Heart left ventricle (tissue), 16 donors: ENCODE data around the gene ATP6V0A1. TPM values are rescaled to one million over a fixed set of nuclear protein-coding genes. Genes with fewer than 3 reads are reported as not detected.

Experiments
- ATAC-seq, 4 donors: fragments of 200-7000 bp; cut with Tn5 transposase; one replicate each; pipeline ENCODE4 v1.9.1; 2020 to 2022; ENCODE audit warnings: moderate library complexity in 4 of 4, mild to moderate bottlenecking in 3 of 4, moderate number of reproducible peaks in 1 of 4
- DNase-seq, 5 donors: peaks; one replicate each; pipeline ENCODE4 v3.0.0-alpha.2; 2020
- H3K27ac ChIP-seq, 12 donors: fragments of 200-600 bp; sonication (generic) in 4 of 12; one replicate each; pipeline versions ENCODE4 v1.5.0 to v1.8.0; 2016 to 2022; ENCODE audit warnings: mild to moderate bottlenecking in 2 of 12
- H3K27me3 ChIP-seq, 9 donors: fragments of 200-600 bp; sonication (generic) in 2 of 9; one replicate each; pipeline versions ENCODE4 v1.5.1 to v1.8.0; 2016 to 2022; ENCODE audit warnings: mild to moderate bottlenecking in 3 of 9
- H3K36me3 ChIP-seq, 9 donors: fragments of 200-600 bp; sonication (generic) in 2 of 9; one replicate each; pipeline versions ENCODE4 v1.5.0 to v1.8.0; 2018 to 2022; ENCODE audit warnings: mild to moderate bottlenecking in 2 of 9
- H3K4me1 ChIP-seq, 12 donors: fragments of 200-600 bp; sonication (generic) in 4 of 12; one replicate each; pipeline versions ENCODE4 v1.5.0 to v1.8.0; 2016 to 2022; ENCODE audit warnings: mild to moderate bottlenecking in 3 of 12
- H3K4me3 ChIP-seq, 12 donors: fragments of 200-600 bp; sonication (generic) in 4 of 12; one replicate each; pipeline versions ENCODE4 v1.5.0 to v1.8.0; 2017 to 2022; ENCODE audit warnings: mild to moderate bottlenecking in 9 of 12, moderate library complexity in 4 of 12
- H3K9me3 ChIP-seq, 12 donors: fragments of 200-600 bp; sonication (generic) in 4 of 12; one replicate each; pipeline versions ENCODE4 v1.5.0 to v1.8.0; 2016 to 2022; ENCODE audit warnings: mild to moderate bottlenecking in 1 of 12
- CTCF ChIP-seq, 12 donors: fragments of 200-600 bp; sonication (generic) in 4 of 12; IDR thresholded peaks; one replicate each; pipeline versions ENCODE4 v1.5.0 to v1.8.0; 2018 to 2022; ENCODE audit warnings: antibody characterized with exemption in 12 of 12, mild to moderate bottlenecking in 5 of 12
- POLR2A ChIP-seq, 2 donors: fragments of 450-650 bp; IDR thresholded peaks; one replicate each; pipeline ENCODE4 v1.6.1; 2017; ENCODE audit warnings: antibody characterized with exemption in 2 of 2, mild to moderate bottlenecking in 2 of 2, moderate library complexity in 2 of 2
- WGBS, 4 donors: extraction: QIAGEN DNeasy Blood & Tissue Kit in 2 of 4; methylation state at CpG; one replicate each; pipeline versions ENCODE4 v1.1.5 to v1.1.7; 2013 to 2018; 5-methylcytosine and 5-hydroxymethylcytosine counted together
- intact Hi-C, 10 donors: fragments of 100-400 bp; cut with DNase I; formaldehyde crosslinking; loops; one replicate each; pipeline versions ENCODE4 v1.11.1 to v1.14.2; 2022
- polyA plus RNA-seq, 2 donors: library from polyadenylated mRNA; stranded (reverse); fragments of 200-250 nt; gene quantifications; one replicate each; pipeline ENCODE4 v1.2.3, GENCODE V29; 2013
- total RNA-seq, 9 donors: library from RNA; depleted of rRNA in 2 of 9; stranded (reverse); fragments of >200 nt in 2 of 9; fragmentation: NEBNext Ultra II Directional in 3 of 9; extraction: Animal tissue kit (Norgen Biotek cat#: 25700) in 3 of 9; gene quantifications; one replicate each; pipeline versions ENCODE4 v1.1.0 to v1.2.4, GENCODE V29; 2016 to 2023
- donor health status: ischemic (EF 13 %, LVEDD 7.1; RV severe dilation, severe dysfunction).
- donor health status: healthy with polysubstance abuse.
- donor health status: DM: no; HTN: yes; CAD: no.
- donor health status: DM: no; HTN: no; CAD: no.
- donor health status: ischemic (EF 25% LVEDD 6.9; RV normal size, moderate dysfunction).
- donor health status: ischemic (EF 25% LVEDD 5.7; RV mildly dilated, moderate dysfunction).
- donor health status: healthy.
- donor health status: DM: yes; HTN: yes; CAD: no.
- donor health status: ischemic (EF 35%, LVEDD 5.7; RV mildly dilated, moderate dysfunction).
- donor health status: nonischemic (EF 11% LVEDD 7.7; RV severe dilation, severe dysfunction).
- donor health status: DM: yes; HTN: yes; CAD: no.
- donor health status: PGD.
- donor health status: ischemic (EF 29% LVEDD 5.4; RV normal size, mild dysfunction).
- donor health status: nonischemic (EF 23%, LVEDD 6.1; RV moderate dilation, normal function).

The ATP6V0A1 gene
- total and polyA plus RNA-seq, 11 donors, result 24.3 to 65.9 (median 35.9) TPM

GRCh38 chr17:42547001-42547461 is 88.4 kb downstream of the ATP6V0A1 start:
- DNase-seq, result no peak
- TF ChIP-seq CTCF (IDR thresholded peaks at IDR 0.05) (no peak), POLR2A (IDR thresholded peaks at IDR 0.05) (no peak)
- Histone ChIP-seq H3K9me3 (no peaks in the 10 kb centered on the region), H3K36me3 (peaks cover 0 to 30% (median 22%) of the 10 kb centered on the region in 9 donors), H3K27ac (peak overlapping the region in 3 of 12 donors; percentile 35 to 54 (median 37)), H3K27me3 (peaks cover 0 to 4% (median 0%) of the 10 kb centered on the region in 9 donors), H3K4me3 (no peak overlapping the region), H3K4me1 (peaks cover 0 to 23% (median 11%) of the 10 kb centered on the region in 12 donors)
- ATAC-seq, result peak in 3 of 4 donors; percentile 5 to 17 (median 6)
- 84 to 89% (median 85%) methylated on average over 21 to 23 of the region's 23 CpGs for WGBS, 4 donors
- intact Hi-C loops, result no loop called here

GRCh38 chr17:42547698-42548069 is 89.0 kb downstream of the ATP6V0A1 start:
- H3K4me1 ChIP-seq, result peaks cover 0 to 23% (median 11%) of the 10 kb centered on the region in 12 donors
- peak overlapping the region in 4 of 12 donors; percentile 21 to 54 (median 36) for H3K27ac ChIP-seq
- 61 to 68% (median 64%) methylated on average over 9 to 14 of the region's 14 CpGs for WGBS, 4 donors
- peak in 4 of 5 donors; percentile 35 to 81 (median 72) for DNase-seq
- TF ChIP-seq POLR2A (IDR thresholded peaks at IDR 0.05) (no peak), CTCF (IDR thresholded peaks at IDR 0.05) (no peak)
- no peaks in the 10 kb centered on the region for H3K9me3 ChIP-seq
- intact Hi-C loops, result no loop called here
- peak; percentile 54 to 83 (median 73) for ATAC-seq
- H3K4me3 ChIP-seq, result peak overlapping the region in 5 of 12 donors; percentile 12 to 45 (median 27)
- peaks cover 0 to 4% (median 0%) of the 10 kb centered on the region in 9 donors for H3K27me3 ChIP-seq
- H3K36me3 ChIP-seq, result peaks cover 0 to 27% (median 15%) of the 10 kb centered on the region in 9 donors

- ATAC-seq, result peak; percentile 4 to 49 (median 28)
- TF ChIP-seq POLR2A (IDR thresholded peaks at IDR 0.05) (no peak), CTCF (IDR thresholded peaks at IDR 0.05) (peak in 8 of 12 donors; percentile 7 to 35 (median 16))
- Histone ChIP-seq H3K4me1 (peaks cover 0 to 26% (median 13%) of the 10 kb centered on the region in 12 donors), H3K4me3 (peak overlapping the region in 10 of 12 donors; percentile 12 to 49 (median 28)), H3K27ac (peak overlapping the region in 4 of 12 donors; percentile 21 to 54 (median 36)), H3K27me3 (peaks cover 0 to 4% (median 0%) of the 10 kb centered on the region in 9 donors), H3K9me3 (no peaks in the 10 kb centered on the region), H3K36me3 (peaks cover 0 to 22% (median 9%) of the 10 kb centered on the region in 9 donors)
- DNase-seq, result peak in 3 of 5 donors; percentile 45 to 78 (median 56)
- intact Hi-C loops, result no loop called here
- 17 to 47% (median 29%) methylated on average over 61 to 74 of the region's 74 CpGs for WGBS, 4 donors
Measured at GRCh38 chr17:42548070-42548837, 89.6 kb downstream of the ATP6V0A1 start.
